Right hindlimb (tissue), 1 donor: ENCODE measurements around the gene IQCM.
"Not testable (repeated sequence)": the region's sequence is repeated elsewhere in the genome, so short reads cannot be mapped to it uniquely, and the experiment has no call there.

Experiments
- DNase-seq: peaks from one replicate; pipeline ENCODE4 v3.0.0-alpha.2; 2018

The IQCM gene

GRCh38 chr4:149552601-149553000 is 263.0 kb downstream of the IQCM start:
- DNase-seq: no peak

- no peak for DNase-seq
These were observed 265.7 kb downstream of the IQCM start for GRCh38 chr4:149549911-149550310.

GRCh38 chr4:149534779-149535178 is 280.9 kb downstream of the IQCM start:
- no peak for DNase-seq

DNA sequence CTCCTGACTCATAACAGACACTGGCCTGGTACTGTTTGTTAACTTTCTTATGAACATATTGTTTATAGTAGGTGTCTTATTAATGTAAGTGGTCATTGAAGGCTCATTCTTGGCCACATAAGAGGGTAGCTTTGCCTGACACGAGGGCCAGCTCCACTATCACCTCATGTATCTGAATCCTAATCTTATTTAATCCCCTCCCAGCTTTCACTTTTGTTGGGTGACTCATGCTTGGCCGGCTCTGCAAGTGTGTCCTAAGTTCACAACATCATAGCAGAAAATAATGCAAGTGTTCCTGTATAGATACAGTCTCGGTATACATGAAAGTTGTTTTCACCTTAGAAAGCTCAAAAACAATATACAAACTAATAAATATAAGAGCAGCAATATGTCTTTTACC is 283.8 kb downstream of the IQCM start:
- DNase-seq: no peak

DNA sequence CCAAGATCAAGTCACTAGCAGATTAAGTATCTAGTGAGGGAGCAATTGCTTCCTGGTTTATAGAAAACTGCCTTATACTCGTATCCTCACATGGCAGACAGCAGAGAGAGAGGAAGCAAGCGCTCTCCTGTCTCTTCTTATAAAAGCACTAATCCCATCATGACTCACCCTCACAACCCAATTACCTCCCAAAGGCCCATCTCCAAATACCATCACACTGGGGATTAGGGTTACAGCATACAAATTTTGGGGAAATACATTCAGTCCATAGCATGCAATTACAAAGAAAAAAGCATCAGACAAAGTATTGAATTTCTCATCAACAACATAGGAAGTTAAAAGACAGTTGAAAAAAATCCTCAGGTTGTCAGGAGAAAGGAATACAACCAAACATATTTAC is 292.6 kb downstream of the IQCM start:
- DNase-seq: no peak

DNA sequence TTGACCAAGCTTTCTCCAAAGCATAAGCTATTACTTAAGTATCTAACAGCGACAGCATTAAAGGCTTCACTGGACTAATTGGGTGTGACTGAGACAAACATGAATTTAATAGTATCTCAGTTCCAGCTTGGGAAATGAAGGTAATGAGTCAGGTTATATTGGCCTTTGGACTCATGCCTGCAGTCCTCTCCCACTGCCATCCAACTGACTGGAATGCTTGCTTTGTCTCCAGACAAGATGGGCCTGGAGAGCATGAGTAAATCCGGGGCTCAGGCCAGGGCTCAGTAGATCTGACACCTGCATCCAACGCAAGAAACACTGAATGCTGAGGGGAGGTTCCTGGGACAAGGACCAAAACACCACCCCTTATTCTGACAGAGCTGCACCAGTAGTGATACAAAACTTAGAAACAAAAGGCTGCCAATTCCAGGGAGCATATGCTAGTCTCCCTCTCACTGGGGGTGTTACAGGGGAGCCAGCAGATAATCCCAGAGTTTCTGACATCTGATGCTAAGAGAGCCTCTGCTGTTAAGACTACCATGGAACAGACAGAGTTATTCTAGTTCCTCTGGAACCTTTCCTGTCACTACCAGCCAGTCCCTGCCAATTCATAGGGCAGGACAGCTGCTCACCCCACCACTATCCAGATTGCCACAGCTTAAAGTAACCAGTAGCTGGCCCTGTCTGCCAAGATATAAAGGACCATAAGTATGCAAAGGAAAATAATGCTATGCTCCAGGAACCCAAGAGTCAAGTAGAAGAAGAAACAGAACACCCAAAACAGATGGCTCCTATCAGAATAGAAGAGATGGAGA is 293.8 kb downstream of the IQCM start:
- DNase-seq: peak; percentile 47

DNA sequence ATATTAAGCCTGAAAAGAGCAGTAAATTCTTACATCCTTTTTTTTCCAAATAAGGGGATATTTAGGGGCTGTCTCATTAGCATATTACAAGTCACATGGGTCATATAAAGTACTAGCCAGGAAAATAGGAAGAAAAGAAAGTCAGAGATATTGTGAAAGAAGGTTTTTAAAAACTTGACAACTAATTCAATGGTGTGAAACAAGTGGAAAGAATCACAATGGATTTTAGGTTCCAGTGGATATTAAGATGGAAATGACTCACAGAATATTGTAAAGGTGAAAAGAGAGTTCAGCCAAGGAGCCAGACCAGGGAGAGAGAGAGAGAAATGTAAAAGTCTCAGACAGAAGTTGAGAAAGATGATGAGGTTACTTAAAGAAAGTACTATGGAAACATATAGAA is 297.2 kb downstream of the IQCM start:
- no peak for DNase-seq

GRCh38 chr4:149513081-149513480 is 302.6 kb downstream of the IQCM start:
- DNase-seq: no peak

GRCh38 chr4:149512501-149512900 is 303.1 kb downstream of the IQCM start:
- no peak for DNase-seq

GRCh38 chr4:149511558-149512298 is 303.9 kb downstream of the IQCM start:
- DNase-seq: no peak

DNA sequence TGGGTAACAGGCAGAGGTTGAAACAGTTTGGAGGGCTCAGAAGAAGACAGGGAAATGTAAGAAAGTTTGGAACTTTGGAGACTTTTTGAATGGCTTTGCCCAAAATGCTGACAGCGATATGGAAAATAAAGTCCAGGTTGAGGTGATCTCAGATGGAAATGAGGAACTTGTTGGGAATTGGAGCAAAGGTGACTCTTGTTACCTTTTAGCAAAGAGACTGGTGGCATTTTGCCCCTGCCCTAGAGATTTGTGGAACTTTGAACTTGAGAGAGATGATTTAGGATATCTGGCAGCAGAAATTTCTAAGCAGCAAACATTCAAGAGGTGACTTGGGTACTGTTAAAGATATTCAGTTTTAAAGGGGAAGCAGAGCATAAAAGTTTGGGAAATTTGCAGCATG is 308.3 kb downstream of the IQCM start:
- DNase-seq: not testable (repeated sequence)

GRCh38 chr4:149500806-149501205 is 314.8 kb downstream of the IQCM start:
- no peak for DNase-seq

DNA sequence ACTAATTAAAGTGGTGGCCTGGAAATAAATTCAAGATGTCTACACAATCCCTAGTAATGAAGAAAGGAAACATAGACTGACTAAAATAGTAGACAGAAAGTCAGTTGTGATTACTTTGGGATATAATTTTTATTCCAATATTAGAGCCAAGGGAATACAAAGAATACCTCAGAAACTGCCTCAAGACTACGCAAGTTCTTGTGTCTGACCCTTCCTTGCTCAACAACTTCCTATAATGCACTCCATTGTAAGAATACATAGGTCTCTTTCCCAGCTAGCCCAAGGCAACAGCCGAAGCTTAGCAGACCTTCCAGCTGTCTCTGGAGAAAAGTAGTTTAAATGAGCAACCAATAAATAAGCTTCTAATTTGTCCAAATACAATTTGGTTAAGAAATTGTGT is 315.9 kb downstream of the IQCM start:
- no peak for DNase-seq

- no peak for DNase-seq
These were observed 317.4 kb downstream of the IQCM start for GRCh38 chr4:149498246-149498645.

- DNase-seq: no peak
These were observed 322.2 kb downstream of the IQCM start for GRCh38 chr4:149493492-149493891.

- no peak for DNase-seq
These were observed 326.3 kb downstream of the IQCM start for GRCh38 chr4:149489321-149489720.

DNA sequence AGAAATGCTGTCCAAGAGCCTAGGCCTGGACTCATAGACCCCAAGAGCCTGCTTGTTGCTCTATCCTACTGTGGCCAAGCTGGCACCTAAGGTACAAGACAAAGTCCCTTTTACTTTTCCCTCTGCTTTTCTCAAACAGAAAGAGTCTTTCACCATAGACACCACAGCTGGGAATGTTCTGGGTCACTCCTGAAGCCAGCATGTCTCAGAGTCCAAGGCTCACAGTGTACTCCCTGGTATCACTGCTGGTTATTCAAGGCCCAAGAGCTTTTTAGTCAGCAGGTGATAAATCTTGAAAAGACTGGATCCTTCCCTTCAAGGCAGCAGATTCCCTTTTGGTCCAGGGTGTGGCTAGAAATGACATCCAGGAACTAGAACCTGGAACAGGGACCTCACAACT is 328.8 kb downstream of the IQCM start:
- no peak for DNase-seq

- DNase-seq: not testable (repeated sequence)
These were observed 347.0 kb downstream of the IQCM start for GRCh38 chr4:149468669-149469068.

GRCh38 chr4:149466446-149466845 is 349.2 kb downstream of the IQCM start:
- DNase-seq: no peak

GRCh38 chr4:149465955-149466354 is 349.7 kb downstream of the IQCM start:
- DNase-seq: no peak

- no peak for DNase-seq
These were observed 372.1 kb downstream of the IQCM start for GRCh38 chr4:149443537-149443936.

GRCh38 chr4:149441338-149441737 is 374.3 kb downstream of the IQCM start:
- no peak for DNase-seq

DNA sequence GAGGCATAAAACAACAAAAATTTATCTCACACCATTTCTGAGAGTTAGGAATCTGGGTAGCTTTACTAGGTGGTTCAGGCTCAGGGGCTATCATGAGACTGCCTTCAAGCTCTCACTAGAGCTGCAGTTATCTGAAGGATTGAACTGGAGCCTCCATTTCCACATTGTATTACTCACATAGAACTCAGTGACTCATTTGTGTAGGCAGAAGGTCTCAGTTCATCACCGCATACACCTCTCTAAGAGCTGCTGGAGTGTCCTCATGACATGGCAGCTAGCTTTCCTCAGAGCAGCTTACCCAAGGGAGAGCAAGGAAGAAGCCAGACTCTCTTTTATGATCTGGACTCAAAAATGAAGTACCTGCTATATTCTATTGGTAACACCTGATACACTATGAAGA is 389.2 kb downstream of the IQCM start:
- DNase-seq: no peak

DNA sequence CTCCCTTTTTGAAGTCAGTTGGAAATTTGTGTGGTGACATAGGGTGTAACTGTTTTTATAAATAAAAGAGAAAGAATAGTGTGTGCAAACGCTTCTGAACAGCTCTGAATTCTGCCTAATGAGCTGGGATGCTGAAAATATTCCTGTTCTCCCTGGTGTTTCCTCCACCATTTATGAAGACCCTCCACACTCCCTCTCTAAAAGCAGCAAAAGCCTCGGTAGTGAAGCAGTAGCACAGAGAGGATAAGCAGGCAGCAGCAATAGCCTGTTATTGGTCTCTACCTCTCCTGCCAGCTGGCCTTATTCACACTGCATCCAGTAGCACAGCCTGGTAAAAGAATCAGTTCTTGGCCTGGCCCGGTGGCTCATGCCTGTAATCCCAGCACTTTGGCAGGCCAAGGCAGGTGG is 406.1 kb downstream of the IQCM start:
- DNase-seq: peak; percentile 60
